Liver (tissue), 9 donors: ENCODE results near the gene OGFR. TPM values are rescaled to one million over a fixed set of nuclear protein-coding genes. Genes with fewer than 3 reads are reported as not detected.

Experiments
- DNase-seq: peaks from one replicate; pipeline ENCODE4 v3.0.0-alpha.2; 2017; ENCODE audit warnings: low spot score
- H3K27ac ChIP-seq, 2 donors: one replicate each; pipeline ENCODE4 v1.7.0; 2013; ENCODE audit warnings: inconsistent platforms in 2 of 2, low read length in 2 of 2, control low read depth in 1 of 2, low read depth in 1 of 2, mild to moderate bottlenecking in 1 of 2
- H3K27me3 ChIP-seq, 4 donors: one replicate each; pipeline versions ENCODE4 v1.6.1 to v1.7.0; 2013; ENCODE audit warnings: low read length in 3 of 4, inconsistent platforms in 1 of 4, mild to moderate bottlenecking in 1 of 4, moderate library complexity in 1 of 4; ENCODE audit not compliant: control insufficient read depth in 4 of 4, insufficient read depth in 4 of 4
- H3K36me3 ChIP-seq, 4 donors: one replicate each; pipeline versions ENCODE4 v1.6.1 to v1.7.0; 2013; ENCODE audit warnings: low read length in 3 of 4, mild to moderate bottlenecking in 3 of 4, low read depth in 1 of 4, moderate library complexity in 1 of 4; ENCODE audit not compliant: control insufficient read depth in 4 of 4, insufficient read depth in 3 of 4
- H3K4me1 ChIP-seq, 4 donors: one replicate each; pipeline versions ENCODE4 v1.6.1 to v1.7.0; 2013; ENCODE audit warnings: low read length in 3 of 4, mild to moderate bottlenecking in 3 of 4, moderate library complexity in 1 of 4; ENCODE audit not compliant: control insufficient read depth in 4 of 4, insufficient read depth in 4 of 4
- H3K4me3 ChIP-seq, 3 donors: one replicate each; pipeline versions ENCODE4 v1.6.1 to v1.7.0; 2013; ENCODE audit warnings: low read length in 3 of 3, control low read depth in 1 of 3, low read depth in 1 of 3, mild to moderate bottlenecking in 1 of 3
- H3K9ac ChIP-seq, 2 donors: one replicate each; pipeline ENCODE4 v1.7.0; 2013; ENCODE audit warnings: low read length in 2 of 2, mild to moderate bottlenecking in 2 of 2, moderate library complexity in 2 of 2, control low read depth in 1 of 2, low read depth in 1 of 2
- H3K9me3 ChIP-seq, 4 donors: one replicate each; pipeline versions ENCODE4 v1.6.1 to v1.7.0; 2013; ENCODE audit warnings: low read length in 3 of 4; ENCODE audit not compliant: control insufficient read depth in 4 of 4
- EGR1 ChIP-seq, 2 donors: IDR thresholded peaks; 2 replicates each; pipeline ENCODE4 v1.6.1; 2016 to 2018; ENCODE audit warnings: antibody characterized with exemption in 2 of 2, low read depth in 2 of 2
- FOXA1 ChIP-seq: IDR thresholded peaks from 2 replicates; pipeline ENCODE4 v1.6.1; 2016; ENCODE audit warnings: antibody characterized with exemption
- FOXA2 ChIP-seq: IDR thresholded peaks from 2 replicates; pipeline ENCODE4 v1.6.1; 2016; ENCODE audit warnings: antibody characterized with exemption
- GABPA ChIP-seq, 2 donors: IDR thresholded peaks in 1 of 2; conservative IDR thresholded peaks in 1 of 2; 2 replicates each; pipeline ENCODE4 v1.6.1; 2016; ENCODE audit warnings: antibody characterized with exemption in 2 of 2, mild to moderate bottlenecking in 1 of 2, moderate library complexity in 1 of 2
- HNF4A ChIP-seq, 2 donors: conservative IDR thresholded peaks; 2 replicates each; pipeline ENCODE4 v1.6.1; 2016; ENCODE audit warnings: antibody characterized with exemption in 2 of 2, mild to moderate bottlenecking in 2 of 2
- HNF4G ChIP-seq: IDR thresholded peaks from 2 replicates; pipeline ENCODE4 v1.6.1; 2016; ENCODE audit warnings: antibody characterized with exemption
- JUND ChIP-seq, 2 donors: IDR thresholded peaks; 2 replicates each; pipeline ENCODE4 v1.6.1; 2016; ENCODE audit warnings: antibody characterized with exemption in 2 of 2
- NR2F2 ChIP-seq: IDR thresholded peaks from 2 replicates; pipeline ENCODE4 v1.6.1; 2016; ENCODE audit warnings: antibody characterized with exemption
- RAD21 ChIP-seq, 2 donors: IDR thresholded peaks; 2 replicates each; pipeline ENCODE4 v1.6.1; 2016; ENCODE audit warnings: antibody characterized with exemption in 2 of 2, mild to moderate bottlenecking in 2 of 2
- RXRA ChIP-seq, 2 donors: IDR thresholded peaks; 2 replicates each; pipeline ENCODE4 v1.6.1; 2017 to 2018; ENCODE audit warnings: antibody characterized with exemption in 2 of 2, mild to moderate bottlenecking in 1 of 2
- SP1 ChIP-seq: IDR thresholded peaks from 2 replicates; pipeline ENCODE4 v1.6.1; 2018; ENCODE audit warnings: antibody characterized with exemption, mild to moderate bottlenecking
- TAF1 ChIP-seq: conservative IDR thresholded peaks from 2 replicates; pipeline ENCODE4 v1.6.1; 2016; ENCODE audit warnings: antibody characterized with exemption, mild to moderate bottlenecking
- YY1 ChIP-seq: IDR thresholded peaks from 2 replicates; pipeline ENCODE4 v1.6.1; 2016; ENCODE audit warnings: antibody characterized with exemption, mild to moderate bottlenecking
- WGBS: extraction: QIAGEN DNeasy Blood & Tissue Kit; methylation state at CpG from one replicate; pipeline ENCODE4 v1.1.7; 2013; 5-methylcytosine and 5-hydroxymethylcytosine counted together
- polyA plus RNA-seq, 2 donors: library from polyadenylated mRNA; stranded (reverse) in 1 of 2; unstranded in 1 of 2; fragments of 200-250 nt in 1 of 2; fragments of >200 nt in 1 of 2; fragmentation: Nextera tagmentation in 1 of 2; extraction: Ambion mirVana in 1 of 2; gene quantifications; one replicate each; pipeline versions ENCODE4 v1.2.1 to v1.2.3, GENCODE V29; 2013 to 2015
- total RNA-seq, 2 donors: library from RNA; depleted of rRNA; stranded (reverse); fragments of >200 nt; gene quantifications; one replicate each; pipeline ENCODE4 v1.2.3, GENCODE V29; 2014
- TF ChIP-seq, protein P1 (sequence below): IDR thresholded peaks from 2 replicates; pipeline ENCODE4 v1.6.1; 2016; ENCODE audit warnings: antibody characterized with exemption
- TF ChIP-seq, protein P2 (sequence below): IDR thresholded peaks from 2 replicates; pipeline ENCODE4 v1.6.1; 2016; ENCODE audit warnings: antibody characterized with exemption
- TF ChIP-seq, protein P3 (sequence below): fragments of 150-350 bp; IDR thresholded peaks from 2 replicates; pipeline ENCODE4 v1.5.1; 2017; ENCODE audit warnings: improper control_type of control experiment, low read depth, low read length; ENCODE audit not compliant: missing input control
- TF ChIP-seq, protein P4 (sequence below): IDR thresholded peaks from 2 replicates; pipeline ENCODE4 v1.6.1; 2016; ENCODE audit warnings: antibody characterized with exemption, mild to moderate bottlenecking
- TF ChIP-seq, protein P5 (sequence below): IDR thresholded peaks from 2 replicates; pipeline ENCODE4 v1.6.1; 2016; ENCODE audit warnings: antibody characterized with exemption
- donor health status: healthy.
- donor health status: healthy.
- donor health status: healthy.
- donor health status: healthy.
- donor health status: healthy.

The OGFR gene
- total and polyA plus RNA-seq, 4 donors, result 5.9 to 59.4 (median 29.4) TPM

DNA sequence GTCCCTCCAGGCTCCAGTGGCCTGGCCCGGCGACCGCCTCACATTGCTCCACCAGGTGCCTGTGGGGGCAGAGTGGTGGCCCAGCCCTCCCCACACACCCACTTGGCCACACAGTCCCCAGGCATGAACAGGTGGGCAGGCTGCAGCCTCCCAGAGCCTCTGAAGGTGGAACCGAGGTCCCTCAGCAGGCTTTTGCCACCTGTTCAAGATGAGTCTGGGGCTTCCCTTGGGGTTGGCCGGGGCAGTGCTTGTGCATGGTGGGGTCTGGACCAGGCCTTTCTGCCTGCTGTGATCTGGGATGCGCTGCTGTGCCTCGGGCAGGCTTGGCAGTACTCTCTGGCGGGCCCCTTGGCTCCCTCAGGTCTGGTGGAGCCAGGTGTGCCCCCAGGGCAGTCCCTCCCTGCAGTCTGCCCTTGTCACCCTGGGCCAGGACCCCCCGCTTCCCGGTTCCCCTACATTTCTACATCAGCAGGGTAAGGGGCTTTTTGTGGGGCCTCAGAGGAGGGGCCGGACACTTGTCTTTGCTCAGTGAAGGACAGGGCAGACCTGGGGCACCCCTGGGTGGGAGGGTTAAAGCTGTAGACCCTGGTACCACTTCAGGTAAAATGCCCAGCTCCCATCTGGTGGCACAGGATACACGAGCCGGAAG is 9.5 kb downstream of the OGFR start:
- TF ChIP-seq, protein P1, sequence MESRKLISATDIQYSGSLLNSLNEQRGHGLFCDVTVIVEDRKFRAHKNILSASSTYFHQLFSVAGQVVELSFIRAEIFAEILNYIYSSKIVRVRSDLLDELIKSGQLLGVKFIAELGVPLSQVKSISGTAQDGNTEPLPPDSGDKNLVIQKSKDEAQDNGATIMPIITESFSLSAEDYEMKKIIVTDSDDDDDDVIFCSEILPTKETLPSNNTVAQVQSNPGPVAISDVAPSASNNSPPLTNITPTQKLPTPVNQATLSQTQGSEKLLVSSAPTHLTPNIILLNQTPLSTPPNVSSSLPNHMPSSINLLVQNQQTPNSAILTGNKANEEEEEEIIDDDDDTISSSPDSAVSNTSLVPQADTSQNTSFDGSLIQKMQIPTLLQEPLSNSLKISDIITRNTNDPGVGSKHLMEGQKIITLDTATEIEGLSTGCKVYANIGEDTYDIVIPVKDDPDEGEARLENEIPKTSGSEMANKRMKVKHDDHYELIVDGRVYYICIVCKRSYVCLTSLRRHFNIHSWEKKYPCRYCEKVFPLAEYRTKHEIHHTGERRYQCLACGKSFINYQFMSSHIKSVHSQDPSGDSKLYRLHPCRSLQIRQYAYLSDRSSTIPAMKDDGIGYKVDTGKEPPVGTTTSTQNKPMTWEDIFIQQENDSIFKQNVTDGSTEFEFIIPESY, result no peak
- TF ChIP-seq FOXA2, result no peak
- TF ChIP-seq, protein P2, sequence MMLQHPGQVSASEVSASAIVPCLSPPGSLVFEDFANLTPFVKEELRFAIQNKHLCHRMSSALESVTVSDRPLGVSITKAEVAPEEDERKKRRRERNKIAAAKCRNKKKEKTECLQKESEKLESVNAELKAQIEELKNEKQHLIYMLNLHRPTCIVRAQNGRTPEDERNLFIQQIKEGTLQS, result no peak
- TF ChIP-seq JUND (IDR thresholded peaks at IDR 0.05), result no peak
- no peak for TF ChIP-seq GABPA (IDR thresholded peaks at IDR 0.05 in 1 of 2, conservative IDR thresholded peaks at IDR 0.05 in 1 of 2)
- no peak for TF ChIP-seq SP1
- no peak for TF ChIP-seq RAD21 (IDR thresholded peaks at IDR 0.05)
- no peak for TF ChIP-seq HNF4G
- TF ChIP-seq FOXA1, result no peak
- TF ChIP-seq NR2F2, result no peak
- TF ChIP-seq RXRA (IDR thresholded peaks at IDR 0.05), result no peak
- no peak overlapping the region for H3K9ac ChIP-seq
- peaks cover 0 to 14% (median 5%) of the 10 kb centered on the region in 4 donors for H3K4me1 ChIP-seq
- WGBS, result 76% methylated on average over 13 of the region's 13 CpGs
- H3K4me3 ChIP-seq, result no peak overlapping the region
- no peaks in the 10 kb centered on the region for H3K9me3 ChIP-seq
- DNase-seq, result no peak
- H3K27me3 ChIP-seq, result peaks cover 0 to 4% (median 0%) of the 10 kb centered on the region in 4 donors
- peaks cover 26 to 41% (median 26%) of the 10 kb centered on the region in 4 donors for H3K36me3 ChIP-seq
- no peak overlapping the region for H3K27ac ChIP-seq

DNA sequence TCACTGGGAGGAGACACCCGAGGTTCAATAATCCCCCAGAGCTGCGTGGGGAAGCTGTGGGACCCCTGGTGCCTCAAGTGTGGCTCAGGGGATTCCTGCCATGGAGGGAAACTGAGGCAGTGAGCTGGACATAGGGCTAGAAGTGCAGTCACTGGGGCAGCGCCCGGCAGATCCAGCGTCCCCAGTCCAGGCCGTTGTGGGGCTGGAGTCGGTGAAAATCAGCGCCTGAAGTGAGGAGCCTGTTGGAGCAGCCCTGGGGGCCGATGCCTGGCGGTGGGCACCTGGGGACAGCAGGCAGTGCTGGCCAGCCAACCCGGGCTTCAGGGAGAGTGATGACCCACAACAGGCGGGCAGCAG is 10.1 kb downstream of the OGFR start:
- no peak overlapping the region for H3K27ac ChIP-seq
- TF ChIP-seq HNF4G (no peak), SP1 (no peak), FOXA2 (no peak), JUND (IDR thresholded peaks at IDR 0.05) (no peak), NR2F2 (no peak), RXRA (IDR thresholded peaks at IDR 0.05) (no peak), RAD21 (IDR thresholded peaks at IDR 0.05) (no peak), YY1 (no peak), EGR1 (IDR thresholded peaks at IDR 0.05; ENCODE audit: low read depth in 2 of 2) (no peak), FOXA1 (no peak), GABPA (IDR thresholded peaks at IDR 0.05 in 1 of 2, conservative IDR thresholded peaks at IDR 0.05 in 1 of 2) (no peak), TAF1 (no peak), HNF4A (conservative IDR thresholded peaks at IDR 0.05) (no peak)
- TF ChIP-seq, protein P2, result no peak
- TF ChIP-seq, protein P1, result no peak
- TF ChIP-seq, protein P3, sequence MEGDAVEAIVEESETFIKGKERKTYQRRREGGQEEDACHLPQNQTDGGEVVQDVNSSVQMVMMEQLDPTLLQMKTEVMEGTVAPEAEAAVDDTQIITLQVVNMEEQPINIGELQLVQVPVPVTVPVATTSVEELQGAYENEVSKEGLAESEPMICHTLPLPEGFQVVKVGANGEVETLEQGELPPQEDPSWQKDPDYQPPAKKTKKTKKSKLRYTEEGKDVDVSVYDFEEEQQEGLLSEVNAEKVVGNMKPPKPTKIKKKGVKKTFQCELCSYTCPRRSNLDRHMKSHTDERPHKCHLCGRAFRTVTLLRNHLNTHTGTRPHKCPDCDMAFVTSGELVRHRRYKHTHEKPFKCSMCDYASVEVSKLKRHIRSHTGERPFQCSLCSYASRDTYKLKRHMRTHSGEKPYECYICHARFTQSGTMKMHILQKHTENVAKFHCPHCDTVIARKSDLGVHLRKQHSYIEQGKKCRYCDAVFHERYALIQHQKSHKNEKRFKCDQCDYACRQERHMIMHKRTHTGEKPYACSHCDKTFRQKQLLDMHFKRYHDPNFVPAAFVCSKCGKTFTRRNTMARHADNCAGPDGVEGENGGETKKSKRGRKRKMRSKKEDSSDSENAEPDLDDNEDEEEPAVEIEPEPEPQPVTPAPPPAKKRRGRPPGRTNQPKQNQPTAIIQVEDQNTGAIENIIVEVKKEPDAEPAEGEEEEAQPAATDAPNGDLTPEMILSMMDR, result no peak
- TF ChIP-seq, protein P4, sequence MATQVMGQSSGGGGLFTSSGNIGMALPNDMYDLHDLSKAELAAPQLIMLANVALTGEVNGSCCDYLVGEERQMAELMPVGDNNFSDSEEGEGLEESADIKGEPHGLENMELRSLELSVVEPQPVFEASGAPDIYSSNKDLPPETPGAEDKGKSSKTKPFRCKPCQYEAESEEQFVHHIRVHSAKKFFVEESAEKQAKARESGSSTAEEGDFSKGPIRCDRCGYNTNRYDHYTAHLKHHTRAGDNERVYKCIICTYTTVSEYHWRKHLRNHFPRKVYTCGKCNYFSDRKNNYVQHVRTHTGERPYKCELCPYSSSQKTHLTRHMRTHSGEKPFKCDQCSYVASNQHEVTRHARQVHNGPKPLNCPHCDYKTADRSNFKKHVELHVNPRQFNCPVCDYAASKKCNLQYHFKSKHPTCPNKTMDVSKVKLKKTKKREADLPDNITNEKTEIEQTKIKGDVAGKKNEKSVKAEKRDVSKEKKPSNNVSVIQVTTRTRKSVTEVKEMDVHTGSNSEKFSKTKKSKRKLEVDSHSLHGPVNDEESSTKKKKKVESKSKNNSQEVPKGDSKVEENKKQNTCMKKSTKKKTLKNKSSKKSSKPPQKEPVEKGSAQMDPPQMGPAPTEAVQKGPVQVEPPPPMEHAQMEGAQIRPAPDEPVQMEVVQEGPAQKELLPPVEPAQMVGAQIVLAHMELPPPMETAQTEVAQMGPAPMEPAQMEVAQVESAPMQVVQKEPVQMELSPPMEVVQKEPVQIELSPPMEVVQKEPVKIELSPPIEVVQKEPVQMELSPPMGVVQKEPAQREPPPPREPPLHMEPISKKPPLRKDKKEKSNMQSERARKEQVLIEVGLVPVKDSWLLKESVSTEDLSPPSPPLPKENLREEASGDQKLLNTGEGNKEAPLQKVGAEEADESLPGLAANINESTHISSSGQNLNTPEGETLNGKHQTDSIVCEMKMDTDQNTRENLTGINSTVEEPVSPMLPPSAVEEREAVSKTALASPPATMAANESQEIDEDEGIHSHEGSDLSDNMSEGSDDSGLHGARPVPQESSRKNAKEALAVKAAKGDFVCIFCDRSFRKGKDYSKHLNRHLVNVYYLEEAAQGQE, result no peak
- TF ChIP-seq, protein P5, sequence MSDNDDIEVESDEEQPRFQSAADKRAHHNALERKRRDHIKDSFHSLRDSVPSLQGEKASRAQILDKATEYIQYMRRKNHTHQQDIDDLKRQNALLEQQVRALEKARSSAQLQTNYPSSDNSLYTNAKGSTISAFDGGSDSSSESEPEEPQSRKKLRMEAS, result no peak
- WGBS, result 63% methylated on average over 12 of the region's 12 CpGs
- no peak for DNase-seq
- H3K4me3 ChIP-seq, result no peak overlapping the region
- peaks cover 0 to 14% (median 5%) of the 10 kb centered on the region in 4 donors for H3K4me1 ChIP-seq
- H3K27me3 ChIP-seq, result peaks cover 0 to 4% (median 0%) of the 10 kb centered on the region in 4 donors
- H3K9ac ChIP-seq, result no peak overlapping the region
- no peaks in the 10 kb centered on the region for H3K9me3 ChIP-seq
- peaks cover 21 to 36% (median 22%) of the 10 kb centered on the region in 4 donors for H3K36me3 ChIP-seq
